Keratinocyte (primary cell): ENCODE data around the gene MCM3AP. TPM values are rescaled to one million over a fixed set of nuclear protein-coding genes. Genes with fewer than 3 reads are reported as not detected.
"Not testable (repeated sequence)": the region's sequence is repeated elsewhere in the genome, so short reads cannot be mapped to it uniquely, and the experiment has no call there.

Source experiments
- DNase-seq: peaks from one replicate; pipeline ENCODE4 v3.0.0-alpha.2; 2011; ENCODE audit warnings: low read depth, missing footprints, low spot score
- FAIRE-seq: peaks from 2 replicates; lab custom pipeline; 2011; peaks lifted over from hg19 to GRCh38; lab: Jason Lieb, UNC
- H2AFZ ChIP-seq: 2 replicates; pipeline ENCODE4 v1.6.0; 2012; ENCODE audit warnings: low read length, control low read depth, inconsistent platforms; ENCODE audit not compliant: control insufficient read depth
- H3K27ac ChIP-seq: 2 replicates; pipeline ENCODE4 v1.5.1; 2011; ENCODE audit warnings: low read length; ENCODE audit not compliant: control insufficient read depth, insufficient read depth
- H3K27me3 ChIP-seq: 3 replicates; pipeline ENCODE4 v1.6.0; 2011; ENCODE audit warnings: low read length; ENCODE audit not compliant: control insufficient read depth, insufficient read depth; ENCODE audit errors: extremely low read depth
- H3K36me3 ChIP-seq, 2 experiments: 2 replicates in 1 of 2; 3 replicates in 1 of 2; pipeline ENCODE4 v1.5.1; 2011; ENCODE audit warnings: low read length in 2 of 2, mild to moderate bottlenecking in 1 of 2; ENCODE audit not compliant: control insufficient read depth in 2 of 2, insufficient read depth in 2 of 2; ENCODE audit errors: extremely low read depth in 1 of 2
- H3K4me1 ChIP-seq: 3 replicates; pipeline ENCODE4 v1.5.1; 2011; ENCODE audit warnings: low read length; ENCODE audit not compliant: control insufficient read depth, insufficient read depth; ENCODE audit errors: extremely low read depth
- H3K4me2 ChIP-seq: 3 replicates; pipeline ENCODE4 v1.6.0; 2011; ENCODE audit warnings: low read depth, low read length; ENCODE audit not compliant: control insufficient read depth, insufficient read depth; ENCODE audit errors: extremely low read depth
- H3K4me3 ChIP-seq, 3 experiments: fragments of 200-600 bp in 1 of 3; sonication (generic) in 1 of 3; 2 replicates in 2 of 3; 3 replicates in 1 of 3; pipeline ENCODE4 v1.5.1; 2011 to 2016; ENCODE audit warnings: low read length in 3 of 3, mild to moderate bottlenecking in 3 of 3, control low read depth in 2 of 3, inconsistent platforms in 1 of 3, low read depth in 1 of 3, mixed read lengths in 1 of 3, mixed run types in 1 of 3, moderate library complexity in 1 of 3; ENCODE audit not compliant: control insufficient read depth in 2 of 3, insufficient read depth in 2 of 3; ENCODE audit errors: extremely low read depth in 1 of 3
- H3K79me2 ChIP-seq: 2 replicates; pipeline ENCODE4 v1.6.0; 2012; ENCODE audit warnings: low read length; ENCODE audit not compliant: control insufficient read depth, insufficient read depth
- H3K9ac ChIP-seq: 3 replicates; pipeline ENCODE4 v1.6.0; 2011; ENCODE audit warnings: low read length; ENCODE audit not compliant: control insufficient read depth, insufficient read depth; ENCODE audit errors: extremely low read depth
- H3K9me1 ChIP-seq: 3 replicates; pipeline ENCODE4 v1.6.0; 2011; ENCODE audit warnings: low read length; ENCODE audit not compliant: control insufficient read depth, insufficient read depth; ENCODE audit errors: extremely low read depth
- H3K9me3 ChIP-seq: 2 replicates; pipeline ENCODE4 v1.5.1; 2012; ENCODE audit warnings: low read depth, low read length; ENCODE audit not compliant: control insufficient read depth
- H4K20me1 ChIP-seq: 3 replicates; pipeline ENCODE4 v1.6.0; 2011; ENCODE audit warnings: low read length; ENCODE audit not compliant: control insufficient read depth, insufficient read depth; ENCODE audit errors: extremely low read depth
- EZH2 ChIP-seq: IDR thresholded peaks from one replicate; pipeline ENCODE4 v1.6.1; 2012; ENCODE audit warnings: inconsistent platforms, mild to moderate bottlenecking, low read length, moderate library complexity
- dilution Hi-C: fragments of 300-500 bp; cut with MboI; formaldehyde crosslinking; loops from one replicate; pipeline ENCODE4 v1.7.0; 2020; ENCODE audit warnings: low sequenced_read_pairs; ENCODE audit not compliant: extremely low pct_ligation_motif_present
- polyA plus RNA-seq, 5 experiments: library from polyadenylated mRNA; depleted of rRNA in 3 of 5; stranded (reverse) in 3 of 5; stranded (forward) in 1 of 5; unstranded in 1 of 5; fragments of >200 nt; gene quantifications; 1 replicate in 1 of 5; 2 replicates in 3 of 5; 3 replicates in 1 of 5; pipeline versions ENCODE4 v1.2.1 to v1.2.3, GENCODE V29; 2011 to 2012; ENCODE audit warnings: missing spikeins in 2 of 5, low read depth in 1 of 5, low replicate concordance in 1 of 5
- TF ChIP-seq, protein P1 (sequence below), 3 experiments: IDR thresholded peaks in 1 of 3; conservative IDR thresholded peaks in 1 of 3; optimal IDR thresholded peaks in 1 of 3; 2 replicates in 2 of 3; 3 replicates in 1 of 3; pipeline versions ENCODE3 to v1.5.1; 2011; ENCODE audit warnings: low read length in 3 of 3, mild to moderate bottlenecking in 3 of 3, moderate library complexity in 2 of 3, control low read depth in 1 of 3, inconsistent platforms in 1 of 3; ENCODE audit not compliant: insufficient read depth in 2 of 3; ENCODE audit errors: extremely low read depth in 1 of 3

MCM3AP gene
- polyA plus RNA-seq, 1 donor (not counting 4 experiments of a cell fraction or from before 2014, with no cell fraction given): 34.3 TPM

- H3K4me2 ChIP-seq: no peak overlapping the region
- no peaks in the 10 kb centered on the region for H3K4me1 ChIP-seq
- TF ChIP-seq, protein P1, sequence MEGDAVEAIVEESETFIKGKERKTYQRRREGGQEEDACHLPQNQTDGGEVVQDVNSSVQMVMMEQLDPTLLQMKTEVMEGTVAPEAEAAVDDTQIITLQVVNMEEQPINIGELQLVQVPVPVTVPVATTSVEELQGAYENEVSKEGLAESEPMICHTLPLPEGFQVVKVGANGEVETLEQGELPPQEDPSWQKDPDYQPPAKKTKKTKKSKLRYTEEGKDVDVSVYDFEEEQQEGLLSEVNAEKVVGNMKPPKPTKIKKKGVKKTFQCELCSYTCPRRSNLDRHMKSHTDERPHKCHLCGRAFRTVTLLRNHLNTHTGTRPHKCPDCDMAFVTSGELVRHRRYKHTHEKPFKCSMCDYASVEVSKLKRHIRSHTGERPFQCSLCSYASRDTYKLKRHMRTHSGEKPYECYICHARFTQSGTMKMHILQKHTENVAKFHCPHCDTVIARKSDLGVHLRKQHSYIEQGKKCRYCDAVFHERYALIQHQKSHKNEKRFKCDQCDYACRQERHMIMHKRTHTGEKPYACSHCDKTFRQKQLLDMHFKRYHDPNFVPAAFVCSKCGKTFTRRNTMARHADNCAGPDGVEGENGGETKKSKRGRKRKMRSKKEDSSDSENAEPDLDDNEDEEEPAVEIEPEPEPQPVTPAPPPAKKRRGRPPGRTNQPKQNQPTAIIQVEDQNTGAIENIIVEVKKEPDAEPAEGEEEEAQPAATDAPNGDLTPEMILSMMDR (optimal IDR thresholded peaks at IDR 0.05 in 1 of 3, IDR thresholded peaks at IDR 0.05 in 1 of 3, conservative IDR thresholded peaks at IDR 0.05 in 1 of 3; ENCODE audit: extremely low read depth in 1 of 3, insufficient read depth in 2 of 3, low read length in 3 of 3): no peak
- no peak for TF ChIP-seq EZH2
- no peaks in the 10 kb centered on the region for H3K79me2 ChIP-seq
- H4K20me1 ChIP-seq: no peaks in the 10 kb centered on the region
- no peak overlapping the region for H3K4me3 ChIP-seq
- no peak overlapping the region for H3K27ac ChIP-seq
- no peak overlapping the region for H2AFZ ChIP-seq
- H3K27me3 ChIP-seq: no peaks in the 10 kb centered on the region
- H3K9me1 ChIP-seq: no peaks in the 10 kb centered on the region
- FAIRE-seq (no peak), DNase-seq (no peak)
- H3K9ac ChIP-seq: no peak overlapping the region
- dilution Hi-C loops: no loop called here
- peaks cover 35 to 47% of the 10 kb centered on the region in 2 experiments for H3K36me3 ChIP-seq
- no peaks in the 10 kb centered on the region for H3K9me3 ChIP-seq
These were observed 42.1 kb downstream of the MCM3AP start for GRCh38 chr21:46243325-46243724.

DNA sequence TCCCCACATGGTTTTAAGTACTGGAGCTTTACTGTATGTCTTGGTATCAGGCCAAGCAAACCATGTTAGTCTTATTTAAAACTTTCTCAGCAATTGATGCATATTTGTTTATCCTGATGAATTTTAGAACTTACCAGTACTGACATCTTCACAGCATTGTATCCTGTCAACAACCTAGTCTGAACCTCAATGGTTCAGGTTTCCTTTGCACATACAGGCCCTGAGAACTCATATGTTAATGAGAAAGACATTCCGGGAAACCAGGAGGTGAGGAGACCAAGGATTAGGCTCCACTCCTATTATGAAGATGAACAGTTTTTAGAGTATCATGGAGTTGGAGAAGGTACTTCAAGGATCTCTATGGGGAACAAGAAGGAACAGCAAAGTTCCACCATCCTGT, 43.8 kb downstream of the MCM3AP start:
- H3K4me2 ChIP-seq, H3K4me1 ChIP-seq, H3K79me2 ChIP-seq, H3K4me3 ChIP-seq, DNase-seq, H3K27ac ChIP-seq, H4K20me1 ChIP-seq, FAIRE-seq, H3K9me3 ChIP-seq, H3K9me1 ChIP-seq, H3K27me3 ChIP-seq, H3K9ac ChIP-seq, dilution Hi-C loops, H2AFZ ChIP-seq: not testable (repeated sequence)
- peaks cover 31 to 46% of the 10 kb centered on the region in 2 experiments for H3K36me3 ChIP-seq

- Histone ChIP-seq H3K27me3 (no peaks in the 10 kb centered on the region), H3K9me3 (no peaks in the 10 kb centered on the region), H3K4me3 (no peak overlapping the region), H2AFZ (no peak overlapping the region), H3K36me3 (peaks cover 29 to 50% of the 10 kb centered on the region in 2 experiments), H3K9me1 (no peaks in the 10 kb centered on the region), H3K9ac (no peak overlapping the region), H3K27ac (no peak overlapping the region), H3K4me2 (no peak overlapping the region), H4K20me1 (no peaks in the 10 kb centered on the region), H3K4me1 (no peaks in the 10 kb centered on the region), H3K79me2 (no peaks in the 10 kb centered on the region)
- dilution Hi-C loops: no loop called here
- FAIRE-seq: no peak
- no peak for TF ChIP-seq EZH2
- TF ChIP-seq, protein P1 (optimal IDR thresholded peaks at IDR 0.05 in 1 of 3, IDR thresholded peaks at IDR 0.05 in 1 of 3, conservative IDR thresholded peaks at IDR 0.05 in 1 of 3; ENCODE audit: extremely low read depth in 1 of 3, insufficient read depth in 2 of 3, low read length in 3 of 3): no peak
- DNase-seq: no peak
These were observed 45.5 kb downstream of the MCM3AP start for GRCh38 chr21:46239817-46240325.
